ENCODE measurements around the gene KATNB1.

DNA sequence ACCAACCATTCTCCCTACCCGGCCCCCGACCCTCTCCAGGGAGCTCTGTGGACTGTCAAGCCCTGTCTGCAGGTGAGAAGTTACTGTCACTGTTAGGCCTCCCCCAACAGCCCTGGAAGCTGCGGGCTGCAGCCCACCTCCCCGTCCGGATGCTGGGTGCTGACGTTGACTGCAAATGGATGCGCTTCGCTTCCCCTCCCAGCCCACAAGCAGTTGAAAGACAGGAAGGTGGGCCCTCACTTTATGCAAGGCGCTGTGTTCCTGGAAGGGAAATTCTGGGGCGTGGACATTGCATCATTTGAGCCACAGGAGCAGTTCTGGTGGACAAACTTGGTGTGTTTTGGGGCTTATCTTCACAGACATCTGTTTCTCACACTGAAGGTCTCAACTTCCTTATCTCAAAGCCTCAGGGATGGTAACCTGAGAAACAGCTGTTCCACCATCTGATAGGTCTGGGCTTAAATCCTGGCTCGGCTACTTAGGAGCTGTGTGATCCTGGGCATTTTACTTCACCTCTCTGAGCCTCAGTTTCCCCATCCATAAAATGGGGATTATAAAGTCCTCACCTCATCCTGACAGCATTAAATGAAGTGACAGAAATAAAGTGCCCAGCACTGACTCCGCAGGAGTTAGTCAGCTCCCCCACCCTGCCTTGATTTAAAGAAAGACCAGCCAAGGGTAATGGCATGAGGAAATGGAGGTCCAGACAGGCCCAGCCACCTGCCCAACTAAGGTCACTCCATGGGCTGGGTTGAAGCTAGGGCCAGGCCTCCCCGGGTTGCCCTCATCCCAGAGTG is 45.6 kb upstream of the KATNB1 start:
- no peak for TF ChIP-seq CTCF (IDR thresholded peaks at IDR 0.05; ENCODE audit: control extremely low read depth in 1 of 3, insufficient read depth in 1 of 3, low read depth in 1 of 3, low read length in 3 of 3)
- TF ChIP-seq, protein P1, sequence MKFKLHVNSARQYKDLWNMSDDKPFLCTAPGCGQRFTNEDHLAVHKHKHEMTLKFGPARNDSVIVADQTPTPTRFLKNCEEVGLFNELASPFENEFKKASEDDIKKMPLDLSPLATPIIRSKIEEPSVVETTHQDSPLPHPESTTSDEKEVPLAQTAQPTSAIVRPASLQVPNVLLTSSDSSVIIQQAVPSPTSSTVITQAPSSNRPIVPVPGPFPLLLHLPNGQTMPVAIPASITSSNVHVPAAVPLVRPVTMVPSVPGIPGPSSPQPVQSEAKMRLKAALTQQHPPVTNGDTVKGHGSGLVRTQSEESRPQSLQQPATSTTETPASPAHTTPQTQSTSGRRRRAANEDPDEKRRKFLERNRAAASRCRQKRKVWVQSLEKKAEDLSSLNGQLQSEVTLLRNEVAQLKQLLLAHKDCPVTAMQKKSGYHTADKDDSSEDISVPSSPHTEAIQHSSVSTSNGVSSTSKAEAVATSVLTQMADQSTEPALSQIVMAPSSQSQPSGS (IDR thresholded peaks at IDR 0.05; ENCODE audit: low read length), result no peak
- TF ChIP-seq BACH1 (IDR thresholded peaks at IDR 0.05; ENCODE audit: low read length), result no peak
- TF ChIP-seq SIX5 (IDR thresholded peaks at IDR 0.05; ENCODE audit: low read depth, low read length), result no peak
- TF ChIP-seq NANOG (IDR thresholded peaks at IDR 0.05; ENCODE audit: insufficient read depth, low read depth, low read length, poor library complexity, severe bottlenecking), result no peak
- TF ChIP-seq POLR2A (IDR thresholded peaks at IDR 0.05; ENCODE audit: control extremely low read depth in 1 of 2, low read depth in 2 of 2, low read length in 2 of 2), result no peak
- TF ChIP-seq HDAC2 (IDR thresholded peaks at IDR 0.05; ENCODE audit: borderline replicate concordance in 1 of 2, low read depth in 2 of 2, low read length in 2 of 2), result no peak
- TF ChIP-seq TCF12 (IDR thresholded peaks at IDR 0.05; ENCODE audit: low read depth, low read length), result no peak
- TF ChIP-seq GABPA (IDR thresholded peaks at IDR 0.05; ENCODE audit: borderline replicate concordance, insufficient read depth, low read length), result no peak
- no peak for TF ChIP-seq RBBP5 (IDR thresholded peaks at IDR 0.05; ENCODE audit: borderline replicate concordance, low read depth, low read length)
- TF ChIP-seq GTF2F1 (IDR thresholded peaks at IDR 0.05; ENCODE audit: borderline replicate concordance, low read depth, low read length), result no peak

Measured in H1 (cell line).